H9 (cell line): ENCODE measurements around the gene SYT17. TPM values are rescaled to one million over a fixed set of nuclear protein-coding genes. Genes with fewer than 3 reads are reported as not detected.

Source experiments
- DNase-seq: peaks from one replicate; pipeline ENCODE4 v3.0.0-alpha.2; 2017
- H2AFZ ChIP-seq: one replicate; pipeline ENCODE4 v1.6.1; 2013; ENCODE audit warnings: mild to moderate bottlenecking, low read length, control low read depth, moderate library complexity
- H2AK5ac ChIP-seq: 2 replicates; pipeline ENCODE4 v1.6.1; 2013; ENCODE audit warnings: low read length, control low read depth, mixed read lengths; ENCODE audit not compliant: insufficient read length
- H2BK120ac ChIP-seq: one replicate; pipeline ENCODE4 v1.6.1; 2013; ENCODE audit warnings: low read depth, mild to moderate bottlenecking, low read length, control low read depth, inconsistent platforms; ENCODE audit not compliant: poor library complexity, severe bottlenecking
- H2BK12ac ChIP-seq: 2 replicates; pipeline ENCODE4 v1.6.1; 2013; ENCODE audit warnings: low read length, control low read depth, mixed read lengths, low read depth; ENCODE audit not compliant: insufficient read length
- H2BK15ac ChIP-seq: 2 replicates; pipeline ENCODE4 v1.6.1; 2013; ENCODE audit warnings: low read depth, low read length, control low read depth
- H2BK20ac ChIP-seq: one replicate; pipeline ENCODE4 v1.6.1; 2013; ENCODE audit warnings: low read depth, mild to moderate bottlenecking, low read length, control low read depth, inconsistent platforms; ENCODE audit not compliant: poor library complexity, severe bottlenecking
- H2BK5ac ChIP-seq: 2 replicates; pipeline ENCODE4 v1.6.1; 2013; ENCODE audit warnings: low read length, control low read depth, mixed read lengths; ENCODE audit not compliant: insufficient read length
- H3K14ac ChIP-seq: 2 replicates; pipeline ENCODE4 v1.6.1; 2013; ENCODE audit warnings: low read length, control low read depth; ENCODE audit not compliant: insufficient read depth
- H3K18ac ChIP-seq: 2 replicates; pipeline ENCODE4 v1.6.1; 2013; ENCODE audit warnings: low read depth, mild to moderate bottlenecking, mixed read lengths, low read length, control low read depth; ENCODE audit not compliant: insufficient read length
- H3K23ac ChIP-seq: 2 replicates; pipeline ENCODE4 v1.6.1; 2013; ENCODE audit warnings: low read length, control low read depth, mixed read lengths, low read depth; ENCODE audit not compliant: insufficient read length
- H3K23me2 ChIP-seq: 2 replicates; pipeline ENCODE4 v1.6.1; 2013; ENCODE audit warnings: low read depth, mild to moderate bottlenecking, mixed read lengths, low read length, control low read depth; ENCODE audit not compliant: insufficient read length, poor library complexity, severe bottlenecking
- H3K27ac ChIP-seq: 2 replicates; pipeline ENCODE4 v1.5.1; 2013; ENCODE audit warnings: low read length, control low read depth, mixed read lengths, low read depth; ENCODE audit not compliant: insufficient read length
- H3K27me3 ChIP-seq: 2 replicates; pipeline ENCODE4 v1.6.1; 2013; ENCODE audit warnings: low read length, control low read depth, inconsistent platforms; ENCODE audit not compliant: insufficient read depth
- H3K4ac ChIP-seq: 2 replicates; pipeline ENCODE4 v1.6.1; 2013; ENCODE audit warnings: low read depth, mild to moderate bottlenecking, control low read depth, inconsistent platforms, low read length, moderate library complexity
- H3K4me1 ChIP-seq: 2 replicates; pipeline ENCODE4 v1.6.1; 2013; ENCODE audit warnings: low read length, control low read depth, inconsistent platforms; ENCODE audit not compliant: insufficient read depth
- H3K4me2 ChIP-seq: 2 replicates; pipeline ENCODE4 v1.6.1; 2013; ENCODE audit warnings: low read length, control low read depth, mixed read lengths; ENCODE audit not compliant: insufficient read length, insufficient read depth
- H3K56ac ChIP-seq: 2 replicates; pipeline ENCODE4 v1.6.1; 2013; ENCODE audit warnings: low read depth, mild to moderate bottlenecking, mixed read lengths, low read length, control low read depth; ENCODE audit not compliant: insufficient read length
- H3K79me1 ChIP-seq: 2 replicates; pipeline ENCODE4 v1.6.1; 2013; ENCODE audit warnings: low read depth, mild to moderate bottlenecking, moderate library complexity, low read length, control low read depth, inconsistent platforms; ENCODE audit not compliant: insufficient read depth, poor library complexity, severe bottlenecking
- H3K79me2 ChIP-seq: 2 replicates; pipeline ENCODE4 v1.6.1; 2013; ENCODE audit warnings: low read length, control low read depth, inconsistent platforms; ENCODE audit not compliant: insufficient read depth
- H3K9ac ChIP-seq: 2 replicates; pipeline ENCODE4 v1.6.1; 2013; ENCODE audit warnings: low read length, control low read depth, mixed read lengths; ENCODE audit not compliant: insufficient read length; ENCODE audit errors: extremely low read depth
- H3K9me3 ChIP-seq: one replicate; pipeline ENCODE4 v1.6.1; 2013; ENCODE audit warnings: low read depth, low read length, inconsistent platforms; ENCODE audit not compliant: control insufficient read depth
- H3T11ph ChIP-seq: one replicate; pipeline ENCODE4 v1.6.1; 2013; ENCODE audit warnings: mild to moderate bottlenecking, low read length, control low read depth, inconsistent platforms
- H4K20me1 ChIP-seq: one replicate; pipeline ENCODE4 v1.6.1; 2013; ENCODE audit not compliant: control insufficient read depth, insufficient read length, insufficient read depth
- H4K5ac ChIP-seq: 2 replicates; pipeline ENCODE4 v1.6.1; 2013; ENCODE audit warnings: low read depth, mild to moderate bottlenecking, mixed read lengths, low read length, control low read depth; ENCODE audit not compliant: insufficient read length
- H4K8ac ChIP-seq: replicated peaks from 2 replicates; pipeline ENCODE4 v1.6.1; 2013; ENCODE audit warnings: low read length, control low read depth, mixed read lengths, low read depth; ENCODE audit not compliant: insufficient read length
- H4K91ac ChIP-seq: 2 replicates; pipeline ENCODE4 v1.6.1; 2013; ENCODE audit warnings: low read depth, mild to moderate bottlenecking, moderate library complexity, mixed read lengths, low read length, control low read depth; ENCODE audit not compliant: insufficient read length
- H3K27ac Mint-ChIP-seq, 3 experiments: 2 replicates in 2 of 3; 3 replicates in 1 of 3; pipeline ENCODE4 v1.8.0; 2020 to 2021; ENCODE audit warnings: mixed read lengths in 3 of 3, mild to moderate bottlenecking in 1 of 3, moderate library complexity in 1 of 3
- H3K27me3 Mint-ChIP-seq: 2 replicates; pipeline ENCODE4 v1.8.0; 2021; ENCODE audit warnings: low read depth, mild to moderate bottlenecking, moderate library complexity, mixed read lengths
- H3K36me3 Mint-ChIP-seq, 3 experiments: 2 replicates in 2 of 3; 3 replicates in 1 of 3; pipeline ENCODE4 v1.8.0; 2020 to 2021; ENCODE audit warnings: low read depth in 3 of 3, mixed read lengths in 3 of 3; ENCODE audit not compliant: insufficient read depth in 1 of 3
- H3K4me1 Mint-ChIP-seq, 2 experiments: 2 replicates each; pipeline ENCODE4 v1.8.0; 2020; ENCODE audit warnings: mixed read lengths in 2 of 2
- H3K4me3 Mint-ChIP-seq, 2 experiments: 2 replicates in 1 of 2; 3 replicates in 1 of 2; pipeline ENCODE4 v1.8.0; 2020 to 2021; ENCODE audit warnings: mild to moderate bottlenecking in 2 of 2, mixed read lengths in 2 of 2, moderate library complexity in 1 of 2
- H3K9me3 Mint-ChIP-seq, 2 experiments: 2 replicates in 1 of 2; 3 replicates in 1 of 2; pipeline ENCODE4 v1.8.0; 2020; ENCODE audit warnings: mild to moderate bottlenecking in 2 of 2, mixed read lengths in 2 of 2, moderate library complexity in 1 of 2
- WGBS: extraction: QIAGEN DNeasy Blood & Tissue Kit; methylation state at CpG from one replicate; pipeline ENCODE4 v1.1.7; 2013; ENCODE audit warnings: missing lambda C conversion rate, low lambda C conversion rate, mixed read lengths; ENCODE audit not compliant: insufficient read length; ENCODE audit errors: extremely low coverage; 5-methylcytosine and 5-hydroxymethylcytosine counted together
- total RNA-seq: library from RNA; stranded (reverse); gene quantifications from 2 replicates; pipeline ENCODE4 v1.2.1, GENCODE V29; 2021
- TF ChIP-seq, protein P1 (sequence below): fragments of 200-600 bp; sonication (generic); conservative IDR thresholded peaks from 3 replicates; pipeline ENCODE4 v1.8.0; 2021; ENCODE audit warnings: antibody characterized with exemption, mild to moderate bottlenecking

Gene SYT17
- total RNA-seq, 1 experiment from 2014 or later, result 3.0 TPM

DNA sequence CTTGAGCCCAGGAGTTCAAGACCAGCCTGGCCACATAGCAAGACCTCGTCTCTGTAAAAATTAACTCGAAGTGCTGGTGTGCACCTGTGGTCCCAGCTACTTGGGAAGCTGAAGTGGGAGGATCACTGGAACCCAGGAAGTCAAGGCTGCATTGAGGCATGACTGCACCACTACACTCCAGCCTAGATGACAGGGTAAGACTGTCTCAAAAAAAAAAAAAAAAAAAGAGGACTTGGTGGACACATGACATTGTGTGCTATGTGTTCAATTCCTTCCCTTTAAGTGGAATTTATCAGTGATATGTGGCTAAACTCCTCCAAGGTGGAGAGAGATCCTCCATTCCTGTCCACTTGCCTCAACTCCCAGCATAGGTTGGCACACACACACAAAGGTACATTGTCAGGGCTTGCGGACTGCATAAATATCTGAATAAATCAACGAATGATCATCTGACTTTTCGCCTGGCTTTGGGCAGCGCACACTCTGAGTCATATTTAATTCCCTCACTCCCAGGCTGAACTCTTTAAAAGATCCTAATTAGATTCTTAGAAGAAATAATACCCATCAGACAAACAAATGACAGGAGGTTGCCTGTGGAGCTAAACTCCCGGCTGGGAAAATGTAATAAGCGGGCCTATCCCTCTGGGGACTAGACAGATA lies 25.0 kb upstream of the SYT17 start:
- Histone ChIP-seq H3K9ac (no peak overlapping the region), H2BK15ac (no peak overlapping the region), H3K79me1 (no peaks in the 10 kb centered on the region), H4K20me1 (no peaks in the 10 kb centered on the region), H3K23ac (no peak overlapping the region), H3T11ph (no peak overlapping the region), H3K18ac (no peak overlapping the region), H3K4me2 (no peak overlapping the region), H4K5ac (no peak overlapping the region), H3K27me3 (no peaks in the 10 kb centered on the region), H3K4ac (no peak overlapping the region), H2BK5ac (no peak overlapping the region), H2BK12ac (no peak overlapping the region), H2BK120ac (no peak overlapping the region), H2AK5ac (no peak overlapping the region), H2AFZ (no peak overlapping the region), H3K23me2 (no peaks in the 10 kb centered on the region), H2BK20ac (no peak overlapping the region), H3K9me3 (no peaks in the 10 kb centered on the region), H4K8ac (no peak overlapping the region), H4K91ac (no peak overlapping the region), H3K56ac (no peak overlapping the region), H3K79me2 (no peaks in the 10 kb centered on the region), H3K27ac (no peak overlapping the region), H3K4me1 (no peaks in the 10 kb centered on the region; the same call in 1 of the 2 replicates), H3K14ac (no peak overlapping the region)
- Mint-ChIP-seq H3K27me3 (peaks cover 8% of the 10 kb centered on the region), H3K9me3 (peaks cover 3 to 5% of the 10 kb centered on the region in 2 experiments; a peak in 3 of 5 replicates), H3K27ac (no peak overlapping the region), H3K4me1 (peaks cover 2 to 3% of the 10 kb centered on the region in 2 experiments), H3K36me3 (peaks cover 0 to 2% (median 0%) of the 10 kb centered on the region in 3 experiments; a peak in 1 of 7 replicates), H3K4me3 (no peak overlapping the region)
- TF ChIP-seq, protein P1, sequence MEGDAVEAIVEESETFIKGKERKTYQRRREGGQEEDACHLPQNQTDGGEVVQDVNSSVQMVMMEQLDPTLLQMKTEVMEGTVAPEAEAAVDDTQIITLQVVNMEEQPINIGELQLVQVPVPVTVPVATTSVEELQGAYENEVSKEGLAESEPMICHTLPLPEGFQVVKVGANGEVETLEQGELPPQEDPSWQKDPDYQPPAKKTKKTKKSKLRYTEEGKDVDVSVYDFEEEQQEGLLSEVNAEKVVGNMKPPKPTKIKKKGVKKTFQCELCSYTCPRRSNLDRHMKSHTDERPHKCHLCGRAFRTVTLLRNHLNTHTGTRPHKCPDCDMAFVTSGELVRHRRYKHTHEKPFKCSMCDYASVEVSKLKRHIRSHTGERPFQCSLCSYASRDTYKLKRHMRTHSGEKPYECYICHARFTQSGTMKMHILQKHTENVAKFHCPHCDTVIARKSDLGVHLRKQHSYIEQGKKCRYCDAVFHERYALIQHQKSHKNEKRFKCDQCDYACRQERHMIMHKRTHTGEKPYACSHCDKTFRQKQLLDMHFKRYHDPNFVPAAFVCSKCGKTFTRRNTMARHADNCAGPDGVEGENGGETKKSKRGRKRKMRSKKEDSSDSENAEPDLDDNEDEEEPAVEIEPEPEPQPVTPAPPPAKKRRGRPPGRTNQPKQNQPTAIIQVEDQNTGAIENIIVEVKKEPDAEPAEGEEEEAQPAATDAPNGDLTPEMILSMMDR, result no peak
- WGBS, result no CpG with 5 or more reads among the region's 8 CpGs
- no peak for DNase-seq
